Measurements from ENCODE around the gene ETV3L.
A peak's percentile ranks its signal among the peaks of the same experiment; 100 is the strongest.

Gene ETV3L

DNA sequence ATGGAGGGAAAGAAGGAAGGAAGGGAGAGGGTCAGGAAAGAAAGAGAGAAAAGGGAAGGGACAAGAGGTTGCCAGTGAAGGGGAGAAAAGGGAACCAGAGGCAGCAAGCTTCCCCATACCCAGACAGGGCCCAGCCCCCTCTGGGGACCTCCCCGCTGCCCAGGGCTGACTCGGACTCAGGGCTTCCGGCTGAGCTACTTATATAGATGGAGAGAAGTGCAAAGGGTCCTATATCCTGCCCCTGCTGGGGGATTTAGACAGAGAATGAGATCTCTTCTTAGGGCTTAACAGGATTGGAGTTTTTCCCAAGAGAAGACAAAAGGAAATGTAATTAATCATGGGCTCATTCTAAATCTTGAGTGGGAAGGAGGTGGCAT is at the start of gene ETV3L:
ETV3L (minus strand) TSS at position 176 of the 377 bp plus-strand sequence. CDS start 285 bp downstream, outside the sequence.
- DNase-seq (ENCODE audit: low read depth) = no peak

DNA sequence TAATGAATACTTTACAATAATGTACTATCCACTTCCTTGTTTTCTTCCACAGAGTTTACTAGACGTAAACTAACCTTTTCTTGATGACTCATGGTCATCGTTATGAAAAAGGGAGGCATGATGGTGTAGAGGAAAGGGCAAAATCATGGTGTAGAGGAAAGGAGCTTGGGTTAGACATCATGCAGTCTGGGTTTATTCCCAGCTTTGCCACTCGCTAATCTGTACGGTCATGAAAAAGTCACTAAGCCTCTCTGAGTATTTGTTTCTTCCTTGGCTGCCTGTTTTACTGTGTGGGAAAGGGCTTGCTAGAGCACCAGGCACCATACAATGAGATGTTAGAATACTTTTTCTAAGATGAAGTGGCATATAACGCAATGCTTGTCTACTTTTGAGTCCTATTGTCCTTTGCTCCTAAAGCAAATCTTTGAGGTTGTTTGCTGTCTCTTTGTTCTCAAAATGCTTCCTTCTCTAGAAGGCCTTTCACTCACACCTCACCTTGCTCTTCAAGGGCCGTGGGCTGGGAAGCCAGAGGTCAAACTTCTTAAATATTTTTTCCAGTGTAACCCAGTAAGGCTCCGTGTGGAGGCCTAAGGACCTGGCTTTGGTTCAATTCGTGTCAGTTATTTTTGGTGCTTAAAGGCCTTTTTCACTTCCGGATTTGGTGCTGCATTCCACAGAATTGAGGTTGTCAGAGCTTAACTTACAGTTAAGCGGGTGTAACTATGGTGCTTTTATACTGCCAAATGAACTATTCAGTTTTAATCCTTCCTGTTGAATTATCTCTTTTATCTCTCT is 48.5 kb upstream of the ETV3L start:
- no peak for DNase-seq (ENCODE audit: low read depth)

DNA sequence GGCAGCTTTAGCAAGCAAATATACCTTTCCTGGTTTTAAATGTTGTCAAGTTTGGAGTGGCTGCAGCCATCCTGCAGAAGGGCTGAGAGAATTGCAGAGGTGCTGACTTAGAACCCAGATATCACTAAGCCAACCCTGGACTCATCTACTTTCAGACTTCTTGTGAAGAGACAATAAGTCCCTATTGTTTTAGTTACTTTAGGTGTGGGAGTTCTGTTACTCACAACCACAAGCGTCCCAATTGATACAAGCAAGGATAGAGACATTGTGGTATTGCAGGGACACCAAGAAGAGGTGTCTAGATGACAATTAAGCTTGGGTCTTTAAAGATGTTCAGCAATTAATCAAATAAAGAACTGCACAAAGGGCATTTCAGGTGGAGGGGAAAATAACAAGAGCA is 47.4 kb upstream of the ETV3L start:
- DNase-seq (ENCODE audit: low read depth) = no peak

DNA sequence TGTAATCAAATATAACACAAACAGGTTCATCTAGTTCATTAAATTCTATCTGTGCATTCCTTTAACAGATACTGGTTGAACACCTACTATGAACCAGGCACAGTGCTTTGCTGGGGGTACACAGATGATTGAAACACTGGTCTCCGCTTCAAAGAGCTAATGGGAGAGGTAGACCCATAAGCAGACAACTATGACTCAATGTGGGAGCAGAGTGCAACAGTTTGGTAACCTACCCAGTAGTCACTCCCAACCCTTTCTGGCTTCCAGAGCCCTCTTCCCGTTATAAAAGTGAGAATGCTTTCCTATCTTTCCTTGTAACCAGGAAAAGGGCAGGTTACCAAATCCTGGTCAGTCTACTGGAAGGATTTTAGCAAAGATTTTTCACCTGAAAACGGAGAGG is 46.6 kb upstream of the ETV3L start:
- no peak for DNase-seq (ENCODE audit: low read depth)

DNA sequence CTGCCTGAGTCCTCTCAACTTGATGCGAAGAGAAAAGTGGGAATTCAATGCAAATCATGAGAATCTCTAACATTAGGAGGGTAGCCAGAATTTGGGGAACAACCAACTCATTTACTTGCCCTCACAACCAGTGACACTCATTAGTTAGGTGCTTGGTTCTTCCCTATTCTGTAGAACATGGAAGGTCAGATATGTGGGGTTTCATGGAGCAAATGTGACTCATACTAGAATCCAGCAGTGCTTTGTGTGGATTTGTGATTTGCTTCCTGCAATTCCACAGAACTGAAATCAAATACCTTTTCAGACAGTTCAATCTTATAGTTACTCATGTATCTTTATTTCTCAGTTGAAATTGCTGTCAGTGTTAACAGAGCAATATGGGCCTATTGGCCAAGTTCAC is 45.5 kb upstream of the ETV3L start:
- no peak for DNase-seq (ENCODE audit: low read depth)

DNA sequence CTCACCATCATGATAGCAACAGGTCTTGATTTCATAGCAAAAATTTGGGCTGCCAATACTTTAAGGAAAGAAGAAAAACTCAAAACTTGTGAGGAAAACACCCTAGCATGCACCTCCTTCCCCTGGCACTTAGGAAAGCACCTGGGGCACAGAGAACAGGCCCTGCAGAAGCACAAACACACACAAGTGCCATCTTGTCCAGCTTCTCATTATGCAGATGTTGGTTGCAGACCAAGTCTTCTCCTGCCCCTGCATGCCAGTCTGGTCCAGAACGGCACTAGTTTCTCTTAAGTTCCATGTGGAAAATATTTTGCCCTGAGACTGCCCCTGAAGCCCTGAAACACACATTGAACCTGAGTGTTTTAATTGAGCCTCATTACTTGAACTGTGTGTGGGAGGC is 44.9 kb upstream of the ETV3L start:
- no peak for DNase-seq (ENCODE audit: low read depth)

DNA sequence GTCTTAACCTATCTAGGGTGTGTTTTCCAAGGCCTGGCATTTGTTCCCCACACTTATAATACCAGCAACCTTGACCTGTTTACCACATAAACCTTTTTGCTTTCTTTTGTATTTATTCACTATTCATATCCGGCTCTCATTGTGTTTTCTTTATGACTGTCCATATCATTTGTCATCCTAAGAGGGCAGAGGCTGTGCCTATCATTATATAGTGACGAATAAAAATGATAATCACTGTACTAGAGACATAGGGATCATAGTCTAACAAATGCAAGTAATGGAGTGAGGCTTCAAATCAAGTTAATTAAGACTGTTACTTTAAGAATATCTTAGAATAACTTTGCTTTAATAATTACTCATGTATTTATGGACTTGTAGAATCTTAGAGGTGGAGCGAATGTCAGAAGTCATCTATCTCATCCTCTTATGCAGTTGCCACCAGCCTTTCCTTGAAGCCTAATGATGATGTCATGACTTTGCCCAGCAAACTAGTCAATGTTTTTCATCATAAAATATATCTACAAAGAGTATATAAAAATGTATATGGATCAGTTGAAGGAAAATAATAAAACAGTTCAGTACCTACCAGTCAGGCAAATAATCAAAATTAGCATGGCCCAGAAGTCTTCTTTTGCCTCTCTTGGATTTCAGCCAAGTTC is 43.3 kb upstream of the ETV3L start:
- DNase-seq (ENCODE audit: low read depth) = no peak

DNA sequence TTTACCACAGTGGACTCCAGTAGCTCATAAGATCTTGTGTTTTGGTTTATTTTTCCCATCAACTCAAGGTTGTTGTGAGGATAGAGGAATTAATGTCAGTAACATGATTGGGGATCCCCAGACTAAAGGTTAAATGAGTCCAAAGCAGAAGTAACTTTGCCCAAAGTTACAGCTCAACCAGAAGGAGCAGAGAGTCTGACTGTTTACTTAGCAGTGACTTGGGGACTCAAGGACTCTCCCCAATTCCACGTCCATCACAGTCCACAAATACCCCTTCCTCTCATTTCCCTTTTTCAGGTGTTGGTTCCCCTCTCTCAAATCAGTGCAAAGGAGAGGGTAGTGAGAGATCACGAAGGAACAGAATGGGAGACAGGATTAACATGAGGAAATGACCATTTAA is 42.6 kb upstream of the ETV3L start:
- no peak for DNase-seq (ENCODE audit: low read depth)

DNA sequence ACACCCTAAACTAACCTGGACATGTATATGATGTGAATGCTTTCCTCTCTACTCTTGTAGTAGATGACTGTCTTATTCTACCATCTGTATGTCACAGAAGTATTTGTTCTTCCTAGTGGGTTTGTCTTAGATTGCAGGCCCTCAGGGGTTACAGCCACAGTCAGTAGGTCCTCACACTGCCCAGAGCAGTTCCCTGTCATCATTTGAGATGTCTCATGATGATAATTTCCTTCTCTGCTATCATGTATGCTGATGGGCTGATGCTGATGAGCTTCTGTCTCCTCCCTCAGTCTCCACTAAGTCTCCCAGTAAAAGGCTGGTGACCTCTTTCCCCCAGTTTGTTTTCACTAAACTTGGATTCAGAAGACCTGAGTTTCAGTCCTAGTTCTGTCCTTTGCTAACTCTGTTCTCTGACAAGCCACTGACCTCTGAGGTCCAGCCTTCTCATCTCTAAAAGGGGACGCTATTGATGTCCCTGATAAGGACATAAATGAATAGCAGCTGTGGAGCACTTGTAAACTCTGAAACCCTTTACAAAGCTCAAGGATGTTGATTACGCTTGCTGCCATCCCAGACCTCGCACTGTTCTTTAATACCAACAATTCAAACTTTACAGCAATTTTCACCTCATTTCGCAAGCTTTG is 41.7 kb upstream of the ETV3L start:
- no peak for DNase-seq (ENCODE audit: low read depth)

DNA sequence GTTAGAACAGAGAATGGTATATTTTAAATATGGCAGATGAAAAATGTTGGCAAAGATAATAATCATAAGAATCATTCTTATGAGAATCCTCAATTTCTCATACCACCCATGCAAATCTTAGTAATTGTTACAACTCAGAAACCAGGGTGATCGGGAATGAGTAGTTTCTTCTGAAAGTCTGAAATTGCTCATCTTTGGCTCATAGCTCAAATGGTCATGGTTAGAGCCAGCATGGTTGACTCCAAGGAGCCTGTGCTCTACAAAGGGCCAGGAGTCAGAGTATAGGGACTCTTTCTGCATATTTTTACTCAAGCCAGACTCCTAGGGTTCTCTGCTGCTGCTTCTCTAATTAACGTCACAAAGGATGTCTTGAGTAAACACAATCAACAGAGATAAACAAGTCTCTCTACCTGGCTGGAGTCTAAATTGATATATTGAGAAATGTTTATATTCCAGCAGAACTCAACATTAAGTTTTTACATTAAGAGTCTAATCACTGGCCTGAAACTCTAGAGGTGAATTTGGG is 40.5 kb upstream of the ETV3L start:
- no peak for DNase-seq (ENCODE audit: low read depth)

DNA sequence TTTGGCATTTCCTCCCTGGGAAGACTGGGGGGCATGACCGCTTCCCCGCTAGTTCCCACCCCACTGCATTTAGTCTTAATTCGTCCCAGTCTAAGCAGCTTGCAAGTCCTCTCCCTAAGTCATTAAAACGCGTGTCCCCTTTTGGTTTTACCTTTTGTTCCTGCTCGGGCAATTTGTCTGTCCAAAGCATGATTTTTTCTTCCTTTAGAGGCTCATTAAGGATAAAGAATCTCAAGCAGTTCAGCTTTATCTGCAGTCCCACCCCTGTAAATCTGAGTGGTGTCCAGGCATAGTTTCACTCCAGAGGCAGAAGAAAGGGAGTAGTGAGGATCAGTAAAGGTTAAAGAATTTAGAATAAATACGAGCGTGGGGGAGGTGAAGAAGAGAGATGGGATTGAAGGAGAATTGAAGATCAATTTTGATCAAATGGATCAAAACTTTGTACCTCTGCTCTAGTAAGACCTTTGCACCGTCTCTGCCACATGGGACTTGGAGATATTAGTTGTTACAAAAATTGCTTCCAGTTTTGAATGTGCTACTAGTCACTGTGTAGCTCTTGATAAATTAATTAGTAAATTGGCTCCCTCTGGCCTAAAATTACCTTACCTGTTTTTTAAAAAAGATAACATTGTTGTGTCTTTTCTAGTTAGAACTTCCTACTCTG is 39.6 kb upstream of the ETV3L start:
- DNase-seq (ENCODE audit: low read depth) = no peak

DNA sequence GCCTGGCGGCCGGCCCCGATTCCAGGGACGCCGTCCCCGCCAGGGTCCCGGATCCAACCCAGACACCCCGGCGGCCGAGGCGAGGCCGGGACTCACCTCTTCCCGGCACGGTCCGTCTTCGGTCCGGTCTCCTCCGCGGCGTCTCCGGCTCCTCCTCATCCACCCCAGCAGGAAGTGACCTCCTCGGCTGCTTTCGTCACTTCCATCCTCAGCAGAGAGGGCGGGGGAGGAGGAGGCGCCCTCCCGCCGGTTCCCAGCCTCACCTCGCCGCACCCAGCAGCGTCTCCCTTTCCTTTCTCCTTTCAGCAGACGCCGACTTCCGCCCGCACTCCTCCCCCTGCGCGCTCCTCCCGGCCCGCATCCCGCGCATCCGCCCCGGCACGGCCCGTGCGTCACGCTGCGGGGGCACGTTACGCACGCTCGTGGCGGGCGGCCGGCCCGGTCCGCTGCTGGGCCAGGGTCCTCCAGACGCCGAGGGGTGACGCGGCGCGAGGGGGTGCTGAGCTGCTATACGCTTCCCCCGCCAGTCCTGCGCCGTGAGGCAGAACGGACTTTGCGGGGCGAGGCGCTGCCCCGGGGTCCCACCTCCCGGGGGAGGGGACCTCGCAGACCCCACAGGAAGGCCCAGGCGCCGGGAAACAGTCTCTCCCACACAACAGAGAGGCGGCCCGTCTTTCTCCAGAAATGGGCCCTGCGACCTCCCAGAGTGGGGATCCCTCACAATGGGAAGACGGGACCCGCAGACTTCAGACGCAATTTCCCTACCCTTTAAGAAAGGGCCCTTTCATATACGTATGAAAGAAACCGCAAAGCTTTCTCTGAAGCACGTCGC is 38.8 kb upstream of the ETV3L start, which contains the start of gene ETV3:
ETV3 (minus strand) TSS at position 176 of the 832 bp plus-strand sequence. CDS start 2,043 bp downstream, outside the sequence.
- DNase-seq (ENCODE audit: low read depth) = peak; percentile 65

DNA sequence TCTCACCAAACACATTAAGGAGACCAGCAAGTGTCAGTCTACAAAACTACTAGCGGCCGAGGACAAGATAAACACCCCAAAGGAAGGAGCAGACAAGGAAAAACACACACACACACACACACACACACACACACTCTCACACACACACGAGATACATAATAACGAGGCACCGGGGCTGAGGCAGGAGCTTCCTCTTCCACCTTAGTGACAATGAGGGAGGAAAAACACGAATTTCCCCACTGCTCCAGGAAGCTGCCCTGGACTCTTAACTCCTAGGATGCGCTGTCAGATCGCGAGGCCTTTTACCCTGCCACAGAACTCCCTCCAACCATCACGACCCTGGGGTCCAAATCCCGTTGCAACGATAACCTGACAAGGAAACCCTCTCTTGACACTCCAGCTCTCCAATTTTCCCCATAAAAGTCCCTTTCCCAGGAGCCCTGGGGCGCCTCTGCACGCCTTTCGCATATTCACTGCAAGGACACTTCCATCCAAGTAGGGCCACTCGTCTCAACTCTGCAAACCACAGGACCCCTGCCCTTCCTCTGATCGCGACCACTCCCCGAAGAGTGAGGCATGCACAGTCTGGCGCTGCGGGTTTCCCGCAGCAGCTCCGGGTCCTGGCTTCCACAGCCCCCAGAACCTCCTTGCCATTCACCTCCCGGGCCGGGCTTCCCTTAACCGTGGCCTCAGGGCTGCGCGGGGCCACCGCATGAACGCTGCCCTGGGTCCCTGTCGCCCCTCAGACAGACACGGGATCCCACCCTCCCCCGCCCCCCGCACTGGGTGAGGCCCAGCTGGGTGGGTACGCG is 38.0 kb upstream of the ETV3L start:
- no peak for DNase-seq (ENCODE audit: low read depth)

DNA sequence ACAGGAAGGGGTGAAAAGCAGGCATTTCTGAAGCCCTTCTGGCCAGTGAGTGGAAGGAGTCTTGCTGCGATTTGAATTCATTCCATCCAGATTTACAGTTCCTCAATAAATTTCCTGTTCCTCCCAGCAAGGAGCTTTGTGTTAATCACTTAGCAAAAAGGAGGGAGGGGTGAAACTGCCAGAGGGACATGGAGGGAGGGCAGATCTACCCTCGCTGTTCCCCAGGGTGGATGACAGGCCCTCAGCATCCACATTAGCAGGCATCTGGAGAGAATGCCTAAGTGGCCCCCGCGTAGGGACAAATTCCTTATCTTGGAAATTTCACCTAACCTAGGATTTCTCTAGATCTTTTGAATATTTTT is 37.4 kb upstream of the ETV3L start:
- no peak for DNase-seq (ENCODE audit: low read depth)

DNA sequence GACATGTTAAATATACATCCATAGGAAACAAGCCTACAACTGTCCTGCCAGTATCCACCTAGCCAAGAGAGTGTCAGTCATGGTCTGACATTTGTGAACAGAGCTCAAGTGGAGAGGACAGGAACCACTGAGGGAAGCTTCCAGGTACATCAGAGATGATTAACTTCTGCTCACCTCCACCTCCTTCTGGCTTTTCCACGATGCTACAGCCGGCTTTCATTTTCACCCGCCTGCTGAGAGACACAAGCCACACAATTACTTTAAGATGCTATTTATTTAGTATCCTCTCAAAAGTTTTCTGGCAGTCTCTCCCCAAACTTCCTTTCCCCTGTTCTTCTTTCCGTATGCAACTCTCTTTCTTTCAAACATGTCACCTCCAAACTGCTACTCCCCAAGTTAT is 36.5 kb upstream of the ETV3L start:
- no peak for DNase-seq (ENCODE audit: low read depth)

DNA sequence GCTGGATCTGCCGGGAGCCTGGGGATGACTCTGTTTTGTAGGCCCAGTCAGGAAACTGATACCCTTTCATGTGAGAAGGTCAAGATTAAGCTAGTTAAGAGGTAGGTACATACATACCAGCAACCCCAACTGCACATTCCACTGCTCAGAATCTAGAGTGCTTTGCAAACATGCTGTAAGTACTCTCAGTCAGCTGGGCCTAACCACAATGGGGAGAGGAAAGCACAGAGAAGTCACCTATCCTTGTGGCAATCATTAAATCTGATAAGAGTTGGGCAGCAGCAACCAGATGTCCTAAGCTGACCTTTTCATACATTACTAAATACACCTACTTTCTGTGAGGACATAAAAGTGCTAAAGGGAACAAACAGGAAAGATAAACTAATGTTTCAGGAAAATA is 36.0 kb upstream of the ETV3L start:
- no peak for DNase-seq (ENCODE audit: low read depth)

DNA sequence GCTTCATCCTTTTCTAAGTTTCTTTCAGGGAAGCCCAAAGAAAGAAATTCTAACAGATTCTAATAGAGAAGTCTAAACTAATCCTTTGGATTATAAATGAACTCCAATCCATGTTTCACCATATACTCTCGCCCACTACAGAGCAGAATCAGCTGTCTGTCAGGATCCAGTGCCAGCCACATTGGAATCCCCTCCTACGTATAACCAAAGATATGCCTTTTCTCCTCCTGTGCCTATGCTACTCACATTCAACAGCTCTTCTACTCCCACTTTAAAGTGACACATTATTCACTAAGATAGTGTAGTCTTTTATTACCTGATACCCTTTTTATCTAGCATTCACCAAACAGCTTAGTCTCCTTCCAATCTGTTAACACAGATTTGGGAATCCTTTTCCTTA is 35.5 kb upstream of the ETV3L start:
- DNase-seq (ENCODE audit: low read depth) = no peak

DNA sequence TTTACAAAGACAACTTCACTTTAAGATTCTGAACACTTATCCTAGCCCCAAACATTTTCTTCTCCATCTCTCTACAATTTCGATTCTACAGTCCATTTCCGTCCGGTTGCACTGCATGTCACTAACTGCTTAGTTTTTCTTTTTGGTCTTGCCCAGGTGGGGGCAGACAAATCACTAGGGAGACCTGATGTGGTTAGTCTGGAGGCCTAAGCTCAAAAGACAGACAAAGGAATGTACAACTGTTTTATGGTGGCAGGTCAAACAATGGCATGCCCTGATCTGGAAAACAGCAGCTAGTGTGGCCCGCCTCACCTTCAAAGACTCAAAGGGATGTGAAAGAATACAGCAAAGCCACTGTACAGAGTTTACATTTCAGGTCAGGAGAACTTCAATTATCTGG is 34.8 kb upstream of the ETV3L start:
- DNase-seq (ENCODE audit: low read depth) = no peak

DNA sequence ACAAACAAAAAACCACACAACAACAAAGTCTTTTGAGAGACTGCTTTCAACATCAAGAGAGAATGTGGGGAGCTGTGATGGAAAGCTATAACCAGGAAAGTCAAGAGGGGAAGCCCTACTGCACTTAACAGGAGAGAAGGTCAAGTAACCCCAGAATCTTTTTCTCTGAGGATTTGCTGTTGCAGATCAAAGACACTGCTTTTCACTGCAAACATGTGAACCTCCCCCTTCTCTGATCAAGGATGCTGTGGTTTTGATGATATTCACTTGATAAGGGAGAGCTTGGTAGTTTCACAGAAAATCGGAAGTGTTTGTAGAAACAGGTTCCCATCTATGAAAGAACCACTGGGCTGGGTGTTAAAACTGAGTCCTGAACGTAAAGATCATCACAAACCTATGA is 33.8 kb upstream of the ETV3L start:
- no peak for DNase-seq (ENCODE audit: low read depth)

DNA sequence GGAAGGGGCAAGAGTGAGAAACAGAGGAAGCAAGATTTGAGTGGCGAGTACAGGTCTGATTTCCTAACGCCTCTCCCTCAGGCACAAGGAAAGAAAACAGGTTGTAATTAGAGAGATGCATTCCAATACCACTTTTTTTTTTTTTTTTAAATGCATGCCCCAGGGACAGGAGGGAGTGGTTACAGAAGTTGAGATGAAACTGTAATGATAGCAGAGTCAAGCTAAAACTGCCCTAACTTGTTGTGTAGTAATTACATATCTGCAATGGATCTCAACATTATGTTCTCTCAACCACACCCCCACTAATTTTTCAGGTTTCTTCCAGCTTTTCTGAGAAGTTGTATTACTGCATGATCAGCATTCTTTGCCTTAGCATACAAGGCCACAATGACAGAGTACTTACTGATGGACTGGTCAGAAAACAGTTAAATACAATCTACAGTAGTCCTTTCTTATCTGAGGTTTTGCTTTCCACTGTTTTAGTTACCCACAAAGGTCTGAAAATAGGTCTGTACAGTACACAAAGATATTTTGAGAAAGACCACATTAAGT is 33.1 kb upstream of the ETV3L start:
- no peak for DNase-seq (ENCODE audit: low read depth)
